ENCODE measurements around the gene AUTS2.

- TF ChIP-seq CTCF (optimal IDR thresholded peaks at IDR 0.05 in 1 of 3, IDR thresholded peaks at IDR 0.05 in 1 of 3, conservative IDR thresholded peaks at IDR 0.05 in 1 of 3; ENCODE audit: extremely low read depth in 1 of 3, insufficient read depth in 2 of 3, low read length in 3 of 3) (no peak), EZH2 (IDR thresholded peaks at IDR 0.05; ENCODE audit: low read length) (no peak)
Measured at GRCh38 chr7:70376561-70377031, 778.3 kb downstream of the AUTS2 start.
